ENCODE data around the gene UBE2E2.

Gene UBE2E2

DNA sequence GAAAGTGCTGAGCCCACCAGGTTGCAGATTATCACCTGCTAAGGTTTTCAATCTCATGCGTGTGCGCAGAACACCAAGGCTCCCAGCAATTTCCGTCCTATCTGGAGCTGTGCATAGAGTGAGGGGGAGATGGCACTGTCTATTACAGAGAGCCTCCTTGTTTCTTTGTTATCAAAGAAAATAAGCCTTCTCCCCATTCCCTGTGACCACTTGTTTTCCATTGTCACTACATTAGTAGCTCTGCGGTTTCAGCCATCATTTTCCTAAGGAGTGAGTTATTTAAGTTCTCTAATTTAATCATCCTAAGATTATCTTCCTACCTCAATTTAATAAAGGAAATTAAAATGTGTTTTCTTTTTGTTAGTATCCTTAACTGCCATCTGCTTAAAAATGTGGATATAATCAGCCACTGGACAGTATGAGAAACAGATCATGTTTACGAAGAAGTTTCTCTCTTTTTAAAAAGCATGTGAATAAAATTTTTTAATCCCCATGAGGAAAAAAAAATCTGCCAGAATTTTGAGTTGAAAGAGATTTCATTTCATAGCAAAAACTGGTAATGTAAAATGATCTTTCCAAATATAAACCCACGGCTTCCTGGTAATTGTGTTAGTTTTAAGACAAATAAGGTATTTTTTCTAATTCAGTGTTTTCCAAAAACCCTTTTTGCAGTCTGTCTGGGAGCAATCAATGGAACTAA is 430.3 kb downstream of the UBE2E2 start:
- DNase-seq: no peak

DNA sequence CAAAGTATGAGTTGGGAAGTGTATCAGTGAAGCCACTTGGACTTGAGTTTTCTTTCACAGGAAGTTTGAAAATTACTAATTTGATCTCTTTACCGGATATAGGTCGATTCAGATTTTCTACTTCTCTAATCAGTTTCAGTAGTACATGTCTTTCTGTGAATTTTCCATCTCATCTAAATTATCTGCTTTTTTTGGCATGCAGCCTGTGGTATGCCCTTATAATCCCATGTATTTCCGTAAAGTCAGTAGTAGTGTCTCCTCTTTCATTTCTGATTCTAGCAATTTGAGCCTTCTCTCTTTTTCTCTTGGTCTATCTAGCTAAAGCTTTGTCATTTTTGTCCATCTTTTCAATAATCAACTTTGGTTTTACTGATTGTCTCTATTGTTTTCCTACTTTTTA is 434.2 kb downstream of the UBE2E2 start:
- no peak for DNase-seq

DNA sequence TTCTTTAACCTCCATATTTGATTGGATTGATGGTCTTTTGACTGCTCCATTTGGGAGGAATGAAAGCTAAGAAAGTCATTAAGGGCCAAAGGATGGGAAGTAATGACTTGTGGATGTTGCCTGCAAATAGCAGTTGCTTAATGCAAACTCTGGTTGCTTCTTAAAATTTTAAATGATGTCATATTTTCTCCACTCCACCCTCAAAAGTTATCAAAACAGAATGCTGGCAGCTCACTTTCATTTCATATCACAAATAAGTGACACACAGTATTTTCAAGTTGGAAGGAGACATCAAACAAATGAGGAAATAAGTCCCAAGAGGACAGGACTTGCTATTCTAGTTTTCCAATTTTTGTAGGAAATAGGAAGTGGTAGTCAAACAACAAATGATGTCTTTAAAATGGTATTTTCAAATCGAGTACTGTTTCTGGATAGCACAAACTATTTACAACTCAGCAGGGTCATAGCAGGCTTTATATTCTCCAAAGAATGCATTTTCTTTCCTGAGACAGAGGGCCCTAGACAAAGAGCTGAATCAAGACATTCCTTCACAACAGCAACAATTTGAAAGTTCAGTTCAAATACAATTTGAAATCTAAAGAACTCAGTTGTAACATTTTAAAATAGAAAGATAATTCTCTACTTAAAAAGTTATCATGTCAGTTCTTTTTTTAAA is 437.5 kb downstream of the UBE2E2 start:
- no peak for DNase-seq
